ENCODE results near the gene SNX27.

Gene SNX27

GRCh38 chr1:151723726-151724370, 112.0 kb downstream of the SNX27 start:
- no peaks in the 10 kb centered on the region for H3K9me3 ChIP-seq (ENCODE audit: control insufficient read depth, insufficient read depth, low read length)
- H3K4me3 ChIP-seq (ENCODE audit: low read length) = no peak overlapping the region
- H4K20me1 ChIP-seq (ENCODE audit: control insufficient read depth, insufficient read depth, low read depth, low read length) = no peaks in the 10 kb centered on the region
- no peaks in the 10 kb centered on the region for H3K79me2 ChIP-seq (ENCODE audit: control insufficient read depth, low read length)
- TF ChIP-seq CTCF (IDR thresholded peaks at IDR 0.05; ENCODE audit: low read depth, low read length, poor library complexity, severe bottlenecking) (no peak), EZH2phosphoT487 (IDR thresholded peaks at IDR 0.05; ENCODE audit: borderline replicate concordance, low read length) (no peak)
- no peak overlapping the region for H3K27ac ChIP-seq (ENCODE audit: low read depth, low read length)
- H3K36me3 ChIP-seq (ENCODE audit: control insufficient read depth, low read length) = no peaks in the 10 kb centered on the region
- H3K4me2 ChIP-seq (ENCODE audit: low read length) = no peak overlapping the region
- no peaks in the 10 kb centered on the region for H3K9me2 ChIP-seq (replicated peaks; ENCODE audit: control insufficient read depth, low read length)
- peaks cover 68% of the 10 kb centered on the region for H3K27me3 ChIP-seq (ENCODE audit: control insufficient read depth, low read length)
- peaks cover 4% of the 10 kb centered on the region; the same call in 1 of the 2 replicates for H3K4me1 ChIP-seq (ENCODE audit: control insufficient read depth, low read length)
- no peaks in the 10 kb centered on the region for H3F3A ChIP-seq (ENCODE audit: control insufficient read depth, insufficient read depth)

- Histone ChIP-seq H3K4me1 (ENCODE audit: control insufficient read depth, low read length) (no peaks in the 10 kb centered on the region), H3K79me2 (ENCODE audit: control insufficient read depth, low read length) (no peaks in the 10 kb centered on the region), H4K20me1 (ENCODE audit: control insufficient read depth, insufficient read depth, low read depth, low read length) (no peaks in the 10 kb centered on the region), H3K4me3 (ENCODE audit: low read length) (no peak overlapping the region), H3K27ac (ENCODE audit: low read depth, low read length) (no peak overlapping the region), H3K27me3 (ENCODE audit: control insufficient read depth, low read length) (peaks cover 47% of the 10 kb centered on the region), H3K36me3 (ENCODE audit: control insufficient read depth, low read length) (no peaks in the 10 kb centered on the region), H3F3A (ENCODE audit: control insufficient read depth, insufficient read depth) (no peaks in the 10 kb centered on the region), H3K9me2 (replicated peaks; ENCODE audit: control insufficient read depth, low read length) (no peaks in the 10 kb centered on the region), H3K9me3 (ENCODE audit: control insufficient read depth, insufficient read depth, low read length) (no peaks in the 10 kb centered on the region), H3K4me2 (ENCODE audit: low read length) (no peak overlapping the region)
- no peak for TF ChIP-seq EZH2phosphoT487 (IDR thresholded peaks at IDR 0.05; ENCODE audit: borderline replicate concordance, low read length)
- TF ChIP-seq CTCF (IDR thresholded peaks at IDR 0.05; ENCODE audit: low read depth, low read length, poor library complexity, severe bottlenecking) = no peak
Measured at GRCh38 chr1:151728151-151729054, 116.6 kb downstream of the SNX27 start.

- no peaks in the 10 kb centered on the region for H3K9me2 ChIP-seq (replicated peaks; ENCODE audit: control insufficient read depth, low read length)
- H3K4me1 ChIP-seq (ENCODE audit: control insufficient read depth, low read length) = no peaks in the 10 kb centered on the region
- H3F3A ChIP-seq (ENCODE audit: control insufficient read depth, insufficient read depth) = no peaks in the 10 kb centered on the region
- TF ChIP-seq CTCF (IDR thresholded peaks at IDR 0.05; ENCODE audit: low read depth, low read length, poor library complexity, severe bottlenecking) = no peak
- TF ChIP-seq EZH2phosphoT487 (IDR thresholded peaks at IDR 0.05; ENCODE audit: borderline replicate concordance, low read length) = no peak
- H3K27ac ChIP-seq (ENCODE audit: low read depth, low read length) = no peak overlapping the region
- H4K20me1 ChIP-seq (ENCODE audit: control insufficient read depth, insufficient read depth, low read depth, low read length) = no peaks in the 10 kb centered on the region
- no peaks in the 10 kb centered on the region for H3K9me3 ChIP-seq (ENCODE audit: control insufficient read depth, insufficient read depth, low read length)
- no peak overlapping the region for H3K4me3 ChIP-seq (ENCODE audit: low read length)
- H3K4me2 ChIP-seq (ENCODE audit: low read length) = no peak overlapping the region
- H3K36me3 ChIP-seq (ENCODE audit: control insufficient read depth, low read length) = no peaks in the 10 kb centered on the region
- H3K27me3 ChIP-seq (ENCODE audit: control insufficient read depth, low read length) = peaks cover 40% of the 10 kb centered on the region
- no peaks in the 10 kb centered on the region for H3K79me2 ChIP-seq (ENCODE audit: control insufficient read depth, low read length)
Measured at GRCh38 chr1:151729157-151729965, 117.5 kb downstream of the SNX27 start.

Data from DOHH2 (cell line).